Activated T-cell treated with anti-CD3 and anti-CD28 coated beads, Interleukin-2, amount 50 U/mL, for 72 hours (primary cell): Measurements from ENCODE around the gene DEK. TPM values are rescaled to one million over a fixed set of nuclear protein-coding genes. Genes with fewer than 3 reads are reported as not detected.

Source experiments
- ATAC-seq, 2 donors: fragments of 150-1000 bp; cut with Tn5 transposase; replicated peaks in 1 of 2; 2 replicates each; pipeline ENCODE4 v1.10.0; 2021; ENCODE audit warnings: moderate library complexity in 2 of 2, mild to moderate bottlenecking in 1 of 2
- DNase-seq, 2 donors: peaks; one replicate each; pipeline ENCODE4 v3.0.0; 2021 to 2022; ENCODE audit warnings: mixed read lengths in 1 of 2
- H3K27ac Mint-ChIP-seq: one replicate; pipeline ENCODE4 v1.8.0; 2022; ENCODE audit warnings: mild to moderate bottlenecking, moderate library complexity, mixed read lengths
- H3K27me3 Mint-ChIP-seq: one replicate; pipeline ENCODE4 v1.8.0; 2022; ENCODE audit warnings: low read depth, mixed read lengths
- H3K36me3 Mint-ChIP-seq, 2 donors: one replicate each; pipeline ENCODE4 v1.8.0; 2022; ENCODE audit warnings: mixed read lengths in 2 of 2, mild to moderate bottlenecking in 1 of 2; ENCODE audit not compliant: insufficient read depth in 2 of 2
- H3K4me1 Mint-ChIP-seq: one replicate; pipeline ENCODE4 v1.8.0; 2022; ENCODE audit warnings: low read depth, mixed read lengths
- H3K4me3 Mint-ChIP-seq, 2 donors: one replicate each; pipeline ENCODE4 v1.8.0; 2022; ENCODE audit warnings: mild to moderate bottlenecking in 2 of 2, mixed read lengths in 2 of 2, moderate library complexity in 2 of 2
- H3K9me3 Mint-ChIP-seq, 2 donors: one replicate each; pipeline ENCODE4 v1.8.0; 2022; ENCODE audit warnings: mixed read lengths in 2 of 2
- total RNA-seq, 2 donors: library from RNA; stranded (reverse); gene quantifications; one replicate each; pipeline ENCODE4 v1.2.3, GENCODE V29; 2022

The DEK gene
- total RNA-seq, 2 donors from 2014 or later, result 175 to 204 TPM

- Mint-ChIP-seq H3K27me3 (no peaks in the 10 kb centered on the region), H3K4me1 (peaks cover 60% of the 10 kb centered on the region), H3K36me3 (peaks cover 22 to 54% of the 10 kb centered on the region in 2 donors), H3K27ac (peak overlapping the region; percentile 99), H3K4me3 (peak overlapping the region; percentile 98 to 99), H3K9me3 (peaks cover 1 to 2% of the 10 kb centered on the region in 2 donors)
- ATAC-seq (no peak), DNase-seq (no peak)
Measured at GRCh38 chr6:18261877-18262276, 2.5 kb downstream of the DEK start.

GRCh38 chr6:18260448-18261106 lies 3.8 kb downstream of the DEK start:
- no peaks in the 10 kb centered on the region for H3K27me3 Mint-ChIP-seq
- ATAC-seq, result peak; percentile 8 to 12
- peak overlapping the region; percentile 79 to 98 for H3K4me3 Mint-ChIP-seq
- DNase-seq, result peak; percentile 32 to 37
- H3K9me3 Mint-ChIP-seq, result peaks cover 1 to 2% of the 10 kb centered on the region in 2 donors
- peaks cover 21 to 61% of the 10 kb centered on the region in 2 donors for H3K36me3 Mint-ChIP-seq
- peak overlapping the region; percentile 66 for H3K27ac Mint-ChIP-seq
- peaks cover 58% of the 10 kb centered on the region for H3K4me1 Mint-ChIP-seq

- H3K4me1 Mint-ChIP-seq, result peaks cover 51% of the 10 kb centered on the region
- no peak for DNase-seq
- H3K9me3 Mint-ChIP-seq, result no peaks in the 10 kb centered on the region
- H3K27me3 Mint-ChIP-seq, result no peaks in the 10 kb centered on the region
- peak overlapping the region; percentile 66 for H3K27ac Mint-ChIP-seq
- peak overlapping the region; percentile 79 to 98 for H3K4me3 Mint-ChIP-seq
- H3K36me3 Mint-ChIP-seq, result peaks cover 20 to 64% of the 10 kb centered on the region in 2 donors
- no peak for ATAC-seq
Measured at GRCh38 chr6:18259675-18260447, 4.5 kb downstream of the DEK start.

GRCh38 chr6:18254793-18255192 lies 9.5 kb downstream of the DEK start:
- no peak for ATAC-seq
- peaks cover 21% of the 10 kb centered on the region for H3K4me1 Mint-ChIP-seq
- DNase-seq, result no peak
- H3K4me3 Mint-ChIP-seq, result no peak overlapping the region
- peaks cover 5 to 45% of the 10 kb centered on the region in 2 donors for H3K36me3 Mint-ChIP-seq
- no peak overlapping the region for H3K27ac Mint-ChIP-seq
- no peaks in the 10 kb centered on the region for H3K9me3 Mint-ChIP-seq
- H3K27me3 Mint-ChIP-seq, result no peaks in the 10 kb centered on the region

- Mint-ChIP-seq H3K9me3 (no peaks in the 10 kb centered on the region), H3K27me3 (no peaks in the 10 kb centered on the region), H3K4me1 (peaks cover 22% of the 10 kb centered on the region), H3K27ac (no peak overlapping the region), H3K4me3 (no peak overlapping the region), H3K36me3 (peaks cover 8 to 51% of the 10 kb centered on the region in 2 donors)
- ATAC-seq (no peak), DNase-seq (no peak)
Measured at GRCh38 chr6:18253635-18254034, 10.7 kb downstream of the DEK start.

GRCh38 chr6:18249271-18249670 lies 15.1 kb downstream of the DEK start:
- ATAC-seq, result no peak
- DNase-seq, result no peak

GRCh38 chr6:18248698-18249097 lies 15.6 kb downstream of the DEK start:
- Mint-ChIP-seq H3K27me3 (no peaks in the 10 kb centered on the region), H3K4me1 (peaks cover 57% of the 10 kb centered on the region), H3K27ac (no peak overlapping the region), H3K9me3 (no peaks in the 10 kb centered on the region), H3K36me3 (peaks cover 15 to 58% of the 10 kb centered on the region in 2 donors), H3K4me3 (no peak overlapping the region)
- no peak for DNase-seq
- no peak for ATAC-seq

More at GRCh38 chr6:18249271-18249670, 15.1 kb downstream of the DEK start:
- no peaks in the 10 kb centered on the region for H3K9me3 Mint-ChIP-seq
- H3K4me3 Mint-ChIP-seq, result no peak overlapping the region
- H3K36me3 Mint-ChIP-seq, result peaks cover 15 to 56% of the 10 kb centered on the region in 2 donors
- no peak overlapping the region for H3K27ac Mint-ChIP-seq
- H3K27me3 Mint-ChIP-seq, result no peaks in the 10 kb centered on the region
- peaks cover 53% of the 10 kb centered on the region for H3K4me1 Mint-ChIP-seq

GRCh38 chr6:18247002-18247401 lies 17.3 kb downstream of the DEK start:
- Mint-ChIP-seq H3K4me1 (peaks cover 74% of the 10 kb centered on the region), H3K9me3 (no peaks in the 10 kb centered on the region), H3K4me3 (no peak overlapping the region), H3K27me3 (no peaks in the 10 kb centered on the region), H3K27ac (no peak overlapping the region), H3K36me3 (peaks cover 27 to 74% of the 10 kb centered on the region in 2 donors)
- ATAC-seq, result no peak
- DNase-seq, result no peak

- Mint-ChIP-seq H3K36me3 (peaks cover 25 to 73% of the 10 kb centered on the region in 2 donors), H3K27me3 (no peaks in the 10 kb centered on the region), H3K4me1 (peaks cover 74% of the 10 kb centered on the region), H3K4me3 (peak overlapping the region in 1 of 2 donors; percentile 28), H3K9me3 (no peaks in the 10 kb centered on the region), H3K27ac (peak overlapping the region; percentile 44)
- DNase-seq, result no peak
- ATAC-seq, result no peak
Measured at GRCh38 chr6:18246205-18246604, 18.1 kb downstream of the DEK start.

- Mint-ChIP-seq H3K36me3 (peaks cover 25 to 74% of the 10 kb centered on the region in 2 donors), H3K4me1 (peaks cover 78% of the 10 kb centered on the region), H3K4me3 (peak overlapping the region in 1 of 2 donors; percentile 28), H3K27ac (peak overlapping the region; percentile 74), H3K27me3 (no peaks in the 10 kb centered on the region), H3K9me3 (no peaks in the 10 kb centered on the region)
- DNase-seq (peak; percentile 55 to 56), ATAC-seq (peak; percentile 69 to 84)
Measured at GRCh38 chr6:18245642-18246041, 18.7 kb downstream of the DEK start.

GRCh38 chr6:18245079-18245478 lies 19.3 kb downstream of the DEK start:
- H3K27me3 Mint-ChIP-seq, result no peaks in the 10 kb centered on the region
- H3K27ac Mint-ChIP-seq, result peak overlapping the region; percentile 74
- no peak overlapping the region for H3K4me3 Mint-ChIP-seq
- ATAC-seq, result no peak
- H3K4me1 Mint-ChIP-seq, result peaks cover 78% of the 10 kb centered on the region
- DNase-seq, result no peak
- H3K36me3 Mint-ChIP-seq, result peaks cover 25 to 74% of the 10 kb centered on the region in 2 donors
- H3K9me3 Mint-ChIP-seq, result no peaks in the 10 kb centered on the region

GRCh38 chr6:18244251-18244650 lies 20.1 kb downstream of the DEK start:
- DNase-seq, result no peak
- Mint-ChIP-seq H3K4me1 (peaks cover 71% of the 10 kb centered on the region), H3K36me3 (peaks cover 24 to 69% of the 10 kb centered on the region in 2 donors), H3K9me3 (no peaks in the 10 kb centered on the region), H3K27me3 (no peaks in the 10 kb centered on the region), H3K27ac (no peak overlapping the region), H3K4me3 (no peak overlapping the region)
- no peak for ATAC-seq

- H3K36me3 Mint-ChIP-seq, result peaks cover 20 to 61% of the 10 kb centered on the region in 2 donors
- DNase-seq (no peak), ATAC-seq (peak; percentile 54 to 68)
- H3K9me3 Mint-ChIP-seq, result no peaks in the 10 kb centered on the region
- H3K4me1 Mint-ChIP-seq, result peaks cover 67% of the 10 kb centered on the region
- H3K27ac Mint-ChIP-seq, result no peak overlapping the region
- no peak overlapping the region for H3K4me3 Mint-ChIP-seq
- H3K27me3 Mint-ChIP-seq, result no peaks in the 10 kb centered on the region
Measured at GRCh38 chr6:18243302-18243893, 20.9 kb downstream of the DEK start.
